K562 (cell line): Measurements from ENCODE around the gene SLC12A9. TPM values are rescaled to one million over a fixed set of nuclear protein-coding genes. Genes with fewer than 3 reads are reported as not detected.

Experiments used
- ATAC-seq: fragments of 200-7000 bp; cut with Tn5 transposase; 3 replicates; pipeline ENCODE4 v1.9.1; 2020; ENCODE audit warnings: moderate library complexity
- BruUV-seq: library from RNA; stranded (reverse); fragments of 400-500 nt; replicated peaks from 2 replicates; lab custom pipeline; 2021; lab: Mats Ljungman, UMichigan
- CTCF ChIA-PET: fragments of 300-600 bp; formaldehyde crosslinking; extraction: SDS; loops from one replicate; lab custom pipeline; 2021; ENCODE audit warnings: low intra/inter-chr PET ratio; lab: Yijun Ruan, JAX
- POLR2A ChIA-PET: fragments of 300-600, 350-650 bp; sonication (Branson Sonifier 250); formaldehyde crosslinking; extraction: SDS; loops from one replicate; lab custom pipeline; 2021; ENCODE audit warnings: antibody characterized with exemption, inconsistent platforms; lab: Yijun Ruan, JAX
- DNase-seq, 4 experiments: peaks; one replicate each; pipeline versions ENCODE4 v3.0.0 to v3.0.0-alpha.2; 2011 to 2018; ENCODE audit warnings: low spot score in 3 of 4, mixed read lengths in 3 of 4; ENCODE audit errors: extremely low read depth in 1 of 4
- FAIRE-seq: peaks from 2 replicates; lab custom pipeline; 2011; peaks lifted over from hg19 to GRCh38; lab: Jason Lieb, UNC
- H2AFZ ChIP-seq: 2 replicates; pipeline ENCODE4 v1.6.0; 2011; ENCODE audit warnings: low read depth, low read length, control low read depth, inconsistent platforms
- H3K27ac ChIP-seq: fragments of 200-600 bp; 3 replicates; pipeline ENCODE4 v1.8.0; 2011; ENCODE audit warnings: low read depth, mild to moderate bottlenecking, control low read depth, inconsistent platforms, low read length, moderate library complexity, mixed read lengths; ENCODE audit errors: extremely low read depth
- H3K27me3 ChIP-seq, 2 experiments: fragments of 300-600 bp in 1 of 2; 2 replicates in 1 of 2; 3 replicates in 1 of 2; pipeline versions ENCODE4 v1.6.0 to v1.8.0; 2011; ENCODE audit warnings: inconsistent platforms in 2 of 2, low read length in 2 of 2, mild to moderate bottlenecking in 1 of 2, mixed read lengths in 1 of 2, moderate library complexity in 1 of 2; ENCODE audit not compliant: control insufficient read depth in 2 of 2, insufficient read depth in 2 of 2
- H3K36me3 ChIP-seq: fragments of 300-600 bp; 3 replicates; pipeline ENCODE4 v1.8.0; 2011; ENCODE audit warnings: mild to moderate bottlenecking, low read length, inconsistent platforms; ENCODE audit not compliant: control insufficient read depth, insufficient read depth
- H3K4me1 ChIP-seq, 2 experiments: fragments of 200-600 bp in 1 of 2; replicated peaks in 1 of 2; 2 replicates in 1 of 2; 3 replicates in 1 of 2; pipeline versions ENCODE4 v1.5.1 to v1.8.0; 2011; ENCODE audit warnings: inconsistent platforms in 2 of 2, low read length in 2 of 2, mild to moderate bottlenecking in 1 of 2, mixed read lengths in 1 of 2, moderate library complexity in 1 of 2; ENCODE audit not compliant: control insufficient read depth in 2 of 2, insufficient read depth in 2 of 2
- H3K4me2 ChIP-seq: 2 replicates; pipeline ENCODE4 v1.6.1; 2011; ENCODE audit warnings: low read length, control low read depth, inconsistent platforms, mixed read lengths; ENCODE audit not compliant: insufficient read depth
- H3K4me3 ChIP-seq: fragments of 200-600 bp; sonication (generic), shearing (Covaris generic); 2 replicates; pipeline ENCODE4 v1.5.1; 2016; ENCODE audit warnings: control low read depth, inconsistent platforms
- H3K79me2 ChIP-seq: fragments of 200-600 bp; 3 replicates; pipeline ENCODE4 v1.8.0; 2011; ENCODE audit warnings: low read length, inconsistent platforms; ENCODE audit not compliant: control insufficient read depth, insufficient read depth
- H3K9ac ChIP-seq, 2 experiments: 2 replicates each; pipeline versions ENCODE4 v1.6.0 to v1.6.1; 2011; ENCODE audit warnings: low read depth in 2 of 2, low read length in 2 of 2, control low read depth in 1 of 2, inconsistent platforms in 1 of 2, mild to moderate bottlenecking in 1 of 2, mixed read lengths in 1 of 2; ENCODE audit not compliant: insufficient read depth in 1 of 2
- H3K9me1 ChIP-seq: one replicate; pipeline ENCODE4 v1.6.0; 2011; ENCODE audit warnings: inconsistent platforms, mild to moderate bottlenecking, low read length, moderate library complexity; ENCODE audit not compliant: control insufficient read depth, insufficient read depth
- H3K9me3 ChIP-seq: replicated peaks from 2 replicates; pipeline ENCODE4 v1.5.1; 2011; ENCODE audit warnings: low read depth, low read length, inconsistent platforms; ENCODE audit not compliant: control insufficient read depth, insufficient read depth
- H4K20me1 ChIP-seq: replicated peaks from 2 replicates; pipeline ENCODE4 v1.6.1; 2011; ENCODE audit warnings: low read length, inconsistent platforms, mixed read lengths; ENCODE audit not compliant: control insufficient read depth, insufficient read depth
- AFF1 ChIP-seq, 2 experiments: fragments of 450-650 bp; IDR thresholded peaks; 2 replicates each; pipeline ENCODE4 v1.6.1; 2018; ENCODE audit warnings: mild to moderate bottlenecking in 2 of 2, low read depth in 1 of 2; ENCODE audit not compliant: partially characterized antibody in 2 of 2
- L3MBTL2 ChIP-seq: fragments of 450-650 bp; IDR thresholded peaks from 2 replicates; pipeline ENCODE4 v1.6.1; 2016; ENCODE audit warnings: mild to moderate bottlenecking, moderate library complexity
- NCOA2 ChIP-seq, 2 experiments: fragments of 450-650 bp; IDR thresholded peaks; 2 replicates each; pipeline ENCODE4 v1.6.1; 2018; ENCODE audit warnings: mild to moderate bottlenecking in 2 of 2, moderate library complexity in 1 of 2; ENCODE audit not compliant: partially characterized antibody in 2 of 2
- TAF1 ChIP-seq: IDR thresholded peaks from 2 replicates; pipeline ENCODE4 v1.6.1; 2011; ENCODE audit warnings: mild to moderate bottlenecking, low read length, moderate library complexity; ENCODE audit not compliant: insufficient read depth, control insufficient read depth, severe bottlenecking; ENCODE audit errors: extremely low read depth
- U2AF2 ChIP-seq: fragments of 200-400 bp; formaldehyde crosslinking; optimal IDR thresholded peaks from 2 replicates; pipeline ENCODE3; 2017; ENCODE audit warnings: low read depth, mild to moderate bottlenecking, low read length
- WGBS: fragments of 100-300 bp; shearing (Covaris generic); methylation state at CpG from one replicate; pipeline ENCODE4 v1.1.6; 2016; ENCODE audit warnings: low coverage, mixed read lengths; ENCODE audit not compliant: insufficient coverage; ENCODE audit errors: missing lambda C conversion rate; 5-methylcytosine and 5-hydroxymethylcytosine counted together
- in situ Hi-C: fragments of 300-500 bp; cut with MboI; formaldehyde crosslinking; loops from 4 replicates; pipeline ENCODE4 v1.15.0; 2018; ENCODE audit warnings: inconsistent platforms, mixed read lengths
- intact Hi-C: fragments of 100-400 bp; cut with micrococcal nuclease; formaldehyde crosslinking; loops from 2 replicates; pipeline ENCODE4 v1.14.2; 2022
- polyA plus RNA-seq, 8 experiments: library from polyadenylated mRNA; depleted of rRNA in 4 of 8; stranded (reverse) in 5 of 8; unstranded in 3 of 8; fragments of >200 nt; fragmentation: Nextera tagmentation in 2 of 8; fragmentation: Illumina TruSeq in 1 of 8; extraction: Ambion mirVana in 2 of 8; extraction: Trizol in 1 of 8; gene quantifications; 2 replicates each; pipeline versions ENCODE4 v1.2.1 to v1.2.3, GENCODE V29; 2011 to 2014; ENCODE audit warnings: inconsistent platforms in 1 of 8, missing spikeins in 1 of 8
- total RNA-seq, 7 experiments: library from RNA; depleted of rRNA in 6 of 7; stranded (reverse); fragments of >200 nt in 6 of 7; fragmentation: Illumina TruSeq in 2 of 7; extraction: Trizol in 2 of 7; gene quantifications; 2 replicates each; pipeline versions ENCODE4 v1.2.1 to v1.2.3, GENCODE V29; 2011 to 2021; ENCODE audit warnings: low replicate concordance in 1 of 7

SLC12A9 gene
- total and polyA plus RNA-seq, 9 of the 15 experiments (the other 6 are each of a cell fraction or from before 2014, with no cell fraction given): 0.06 to 20.2 (median 10.7) TPM

DNA sequence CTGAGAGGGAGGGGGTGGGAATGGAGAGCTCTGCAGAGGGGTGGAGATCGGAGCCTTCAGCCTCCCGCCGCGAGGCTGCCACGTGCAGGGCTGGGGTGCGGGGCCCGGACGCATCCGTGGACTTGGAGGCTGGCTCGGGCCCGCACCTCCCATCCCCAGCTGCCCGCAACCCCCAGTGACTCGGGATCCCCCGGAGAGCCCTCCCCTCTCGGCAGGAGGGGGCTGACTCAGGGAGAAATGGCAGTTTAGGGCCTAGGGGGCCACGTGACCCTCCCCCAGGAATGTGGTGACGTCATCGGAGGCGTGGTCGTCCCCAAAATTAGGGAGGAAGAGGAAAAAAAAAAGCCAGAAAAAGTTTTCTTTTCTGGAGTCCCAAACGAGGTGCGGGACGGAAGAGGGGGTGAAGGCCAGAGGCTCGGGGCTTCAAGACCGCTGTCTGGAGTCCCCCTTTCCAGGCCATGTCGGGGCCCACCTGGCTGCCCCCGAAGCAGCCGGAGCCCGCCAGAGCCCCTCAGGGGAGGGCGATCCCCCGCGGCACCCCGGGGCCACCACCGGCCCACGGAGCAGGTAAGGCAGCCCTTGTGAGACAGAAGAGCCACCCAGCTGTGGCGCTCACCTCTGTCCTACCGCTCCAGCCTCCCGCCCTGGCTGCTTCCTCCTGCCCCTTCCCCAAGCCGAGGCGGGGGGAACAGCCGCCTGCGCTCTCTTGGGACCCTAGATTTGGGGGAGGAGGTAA, 14.7 kb downstream of the SLC12A9 start, which contains the start of gene TRIP6 (continued):
- TF ChIP-seq AFF1 (IDR thresholded peaks at IDR 0.05; ENCODE audit: low read depth in 1 of 2, partially characterized antibody in 2 of 2): peak in 1 of 2 experiments; percentile 48

DNA sequence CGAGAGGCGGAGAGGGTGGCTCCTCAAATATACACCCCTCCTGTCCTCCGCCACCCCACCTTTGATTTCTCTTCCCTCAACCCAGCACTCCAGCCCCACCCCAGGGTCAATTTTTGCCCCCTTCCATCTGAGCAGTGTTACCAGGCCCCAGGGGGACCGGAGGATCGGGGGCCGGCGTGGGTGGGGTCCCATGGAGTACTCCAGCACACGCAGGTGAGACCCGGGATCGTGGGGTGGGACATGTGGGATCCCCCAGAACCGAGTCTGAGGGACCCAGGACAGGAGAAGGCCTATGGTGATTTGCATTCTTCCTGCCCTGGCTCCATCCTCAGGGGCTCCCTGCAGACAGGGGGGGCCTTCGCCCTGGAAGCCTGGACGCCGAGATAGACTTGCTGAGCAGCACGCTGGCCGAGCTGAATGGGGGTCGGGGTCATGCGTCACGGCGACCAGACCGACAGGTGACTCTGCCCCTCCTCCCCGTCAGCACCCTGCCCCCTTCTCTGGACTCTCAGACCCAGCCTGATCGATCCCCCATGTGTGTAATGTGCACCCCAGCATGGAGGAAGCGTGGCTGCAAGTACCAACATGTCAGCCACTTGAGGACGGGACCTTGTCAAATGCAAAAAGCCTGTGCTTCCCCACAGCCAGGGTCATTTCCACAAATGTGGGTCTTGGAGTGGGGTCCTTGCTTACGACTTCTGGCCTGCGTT, 15.4 kb downstream of the SLC12A9 start:
- H3K9me1 ChIP-seq: no peaks in the 10 kb centered on the region
- BruUV-seq: no TSS peak
- ATAC-seq (peak; percentile 41), FAIRE-seq (peak; percentile 35), DNase-seq (peak; percentile 57 to 75 (median 66))
- peaks cover 18 to 48% of the 10 kb centered on the region in 2 experiments for H3K4me1 ChIP-seq
- H3K9me3 ChIP-seq: no peaks in the 10 kb centered on the region
- CTCF ChIA-PET: no interaction called here
- peak overlapping the region; percentile 95 for H3K4me2 ChIP-seq
- peak overlapping the region; percentile 90 for H3K4me3 ChIP-seq
- in situ Hi-C loops: no loop called here
- peak overlapping the region; percentile 82 for H2AFZ ChIP-seq
- H4K20me1 ChIP-seq: no peaks in the 10 kb centered on the region
- H3K36me3 ChIP-seq: peaks cover 48% of the 10 kb centered on the region; the same call in 2 of the 3 replicates
- no peaks in the 10 kb centered on the region for H3K27me3 ChIP-seq
- peak overlapping the region; percentile 98 for H3K9ac ChIP-seq
- WGBS: under 1% methylated on average over 26 of the region's 27 CpGs
- peak overlapping the region; percentile 97 for H3K27ac ChIP-seq
- POLR2A ChIA-PET: interaction anchor here (0.7 to 1.0 kb wide), 2 partner anchors 21 to 140 kb away, joined by 3 read pairs; partner anchors contain the start of gene UFSP1
- intact Hi-C loops: no loop called here
- peaks cover 31% of the 10 kb centered on the region for H3K79me2 ChIP-seq
- TF ChIP-seq NCOA2 (IDR thresholded peaks at IDR 0.05; ENCODE audit: partially characterized antibody in 2 of 2): no peak
- no peak for TF ChIP-seq L3MBTL2
- no peak for TF ChIP-seq U2AF2
- TF ChIP-seq TAF1: peak; percentile 10
